GM23338 (cell line): ENCODE results near the gene PTP4A1. TPM values are rescaled to one million over a fixed set of nuclear protein-coding genes. Genes with fewer than 3 reads are reported as not detected.

ENCODE experiments used
- ATAC-seq: fragments of 200-7000 bp; cut with Tn5 transposase; 3 replicates; pipeline ENCODE4 v1.9.1; 2020
- DNase-seq: peaks from one replicate; pipeline ENCODE4 v3.0.0-alpha.2; 2015; ENCODE audit warnings: low spot score
- H2AFZ ChIP-seq: fragments of 200-600 bp; sonication (generic); 2 replicates; pipeline ENCODE4 v1.8.0; 2016; ENCODE audit warnings: antibody characterized with exemption, mild to moderate bottlenecking, moderate library complexity
- H3F3A ChIP-seq: fragments of 200-600 bp; sonication (generic); replicated peaks from 2 replicates; pipeline ENCODE4 v1.8.0; 2017; ENCODE audit warnings: antibody characterized with exemption, mixed run types, low read depth
- H3K27ac ChIP-seq: fragments of 200-600 bp; sonication (generic); 2 replicates; pipeline ENCODE4 v1.6.1; 2016; ENCODE audit warnings: low read depth
- H3K27me3 ChIP-seq: fragments of 200-600 bp; sonication (generic); 2 replicates; pipeline ENCODE4 v1.8.0; 2016; ENCODE audit warnings: mild to moderate bottlenecking, mixed run types, moderate library complexity; ENCODE audit not compliant: insufficient read depth
- H3K36me3 ChIP-seq: fragments of 200-600 bp; sonication (generic); 2 replicates; pipeline ENCODE4 v1.8.0; 2016; ENCODE audit warnings: mild to moderate bottlenecking; ENCODE audit not compliant: insufficient read depth
- H3K4me1 ChIP-seq: fragments of 200-600 bp; sonication (generic); 2 replicates; pipeline ENCODE4 v1.8.0; 2016; ENCODE audit warnings: mild to moderate bottlenecking, moderate library complexity; ENCODE audit not compliant: insufficient read depth
- H3K4me2 ChIP-seq: fragments of 200-600 bp; sonication (generic); 2 replicates; pipeline ENCODE4 v1.7.1; 2017; ENCODE audit warnings: mixed run types
- H3K4me3 ChIP-seq: fragments of 200-600 bp; sonication (generic); 2 replicates; pipeline ENCODE4 v1.6.1; 2016; ENCODE audit warnings: mixed run types
- H3K79me2 ChIP-seq: fragments of 200-600 bp; sonication (generic); replicated peaks from 2 replicates; pipeline ENCODE4 v1.8.0; 2017; ENCODE audit warnings: mild to moderate bottlenecking; ENCODE audit not compliant: insufficient read depth
- H3K9me2 ChIP-seq: fragments of 200-600 bp; sonication (generic); 2 replicates; pipeline ENCODE4 v1.8.0; 2017; ENCODE audit not compliant: insufficient read depth
- H4K20me1 ChIP-seq: fragments of 200-600 bp; sonication (generic); replicated peaks from 2 replicates; pipeline ENCODE4 v1.8.0; 2017; ENCODE audit warnings: mild to moderate bottlenecking; ENCODE audit not compliant: insufficient read depth
- H3K27ac Mint-ChIP-seq: 2 replicates; pipeline ENCODE4 v1.8.0; 2020; ENCODE audit warnings: inconsistent platforms, mild to moderate bottlenecking, moderate library complexity, mixed read lengths
- H3K27me3 Mint-ChIP-seq: 3 replicates; pipeline ENCODE4 v1.8.0; 2022; ENCODE audit warnings: low read depth, mild to moderate bottlenecking, moderate library complexity, mixed read lengths, inconsistent platforms; ENCODE audit not compliant: insufficient read depth, poor library complexity
- H3K36me3 Mint-ChIP-seq: 3 replicates; pipeline ENCODE4 v1.8.0; 2021; ENCODE audit warnings: low read depth, mild to moderate bottlenecking, inconsistent platforms, moderate library complexity, mixed read lengths
- H3K4me1 Mint-ChIP-seq: 3 replicates; pipeline ENCODE4 v1.8.0; 2020; ENCODE audit warnings: mild to moderate bottlenecking, inconsistent platforms, mixed read lengths
- H3K4me3 Mint-ChIP-seq: 3 replicates; pipeline ENCODE4 v1.8.0; 2021; ENCODE audit warnings: moderate library complexity, mild to moderate bottlenecking, inconsistent platforms, mixed read lengths
- H3K9me3 Mint-ChIP-seq: 3 replicates; pipeline ENCODE4 v1.8.0; 2020; ENCODE audit warnings: moderate library complexity, mild to moderate bottlenecking, inconsistent platforms, mixed read lengths
- CREB1 ChIP-seq: fragments of 250-450 bp; sonication (Bioruptor Pico); IDR thresholded peaks from 2 replicates; pipeline ENCODE4 v1.5.0; 2020; ENCODE audit warnings: low read depth, mild to moderate bottlenecking, moderate library complexity
- EZH2 ChIP-seq: fragments of 200-600 bp; sonication (generic); IDR thresholded peaks from one replicate; pipeline ENCODE4 v1.8.0; 2017; ENCODE audit warnings: antibody characterized with exemption, mild to moderate bottlenecking, low read depth; ENCODE audit not compliant: unreplicated experiment
- EZH2phosphoT487 ChIP-seq: fragments of 200-600 bp; sonication (generic); IDR thresholded peaks from one replicate; pipeline ENCODE4 v1.8.1; 2018; ENCODE audit warnings: antibody characterized with exemption; ENCODE audit not compliant: unreplicated experiment
- JUNB ChIP-seq: IDR thresholded peaks from one replicate; pipeline ENCODE4 v1.6.1; 2016; ENCODE audit warnings: antibody characterized with exemption; ENCODE audit not compliant: unreplicated experiment
- NANOG ChIP-seq: IDR thresholded peaks from 2 replicates; pipeline ENCODE4 v1.6.1; 2016; ENCODE audit warnings: antibody characterized with exemption, borderline replicate concordance
- POLR2AphosphoS5 ChIP-seq: IDR thresholded peaks from 2 replicates; pipeline ENCODE4 v1.6.1; 2016; ENCODE audit warnings: antibody characterized with exemption, low read depth
- STAT1 ChIP-seq: IDR thresholded peaks from one replicate; pipeline ENCODE4 v1.6.1; 2016; ENCODE audit warnings: antibody characterized with exemption; ENCODE audit not compliant: unreplicated experiment
- ZNF114 ChIP-seq: fragments of 250-450 bp; sonication (Bioruptor Pico); IDR thresholded peaks from 2 replicates; pipeline ENCODE4 v1.5.0; 2020; ENCODE audit warnings: mild to moderate bottlenecking, moderate library complexity
- ZNF331 ChIP-seq: fragments of 250-450 bp; sonication (Bioruptor Pico); IDR thresholded peaks from 2 replicates; pipeline ENCODE4 v1.5.0; 2020; ENCODE audit warnings: low read depth, mild to moderate bottlenecking, moderate library complexity
- polyA plus RNA-seq: library from polyadenylated mRNA; unstranded; fragments of >200 nt; fragmentation: Nextera tagmentation; extraction: Ambion mirVana; gene quantifications from 2 replicates; pipeline ENCODE4 v1.2.1, GENCODE V29; 2016
- total RNA-seq: library from RNA; depleted of rRNA; stranded (reverse); fragments of >200 nt; shearing (Covaris generic); gene quantifications from 2 replicates; pipeline ENCODE4 v1.2.3, GENCODE V29; 2014
- TF ChIP-seq, protein P1 (sequence below): fragments of 250-450 bp; sonication (Bioruptor Pico); IDR thresholded peaks from 2 replicates; pipeline ENCODE4 v1.5.0; 2020; ENCODE audit warnings: mild to moderate bottlenecking, moderate library complexity
- TF ChIP-seq, protein P2 (sequence below), 2 experiments: fragments of 200-600 bp in 1 of 2; sonication (generic) in 1 of 2; conservative IDR thresholded peaks; 2 replicates each; pipeline versions ENCODE4 v1.5.1 to v1.6.1; 2016 to 2017; ENCODE audit warnings: antibody characterized with exemption in 2 of 2, low read depth in 2 of 2, mild to moderate bottlenecking in 2 of 2, moderate library complexity in 1 of 2
- TF ChIP-seq, protein P3 (sequence below): IDR thresholded peaks from one replicate; pipeline ENCODE4 v1.6.1; 2018; ENCODE audit warnings: antibody characterized with exemption; ENCODE audit not compliant: unreplicated experiment
- TF ChIP-seq, protein P4 (sequence below): IDR thresholded peaks from 2 replicates; pipeline ENCODE4 v1.6.1; 2016; ENCODE audit warnings: antibody characterized with exemption

The PTP4A1 gene
- total and polyA plus RNA-seq, 2 experiments from 2014 or later = 99.0 to 102 TPM

GRCh38 chr6:63615590-63615989, 43.3 kb downstream of the PTP4A1 start:
- no peaks in the 10 kb centered on the region for H3K9me2 ChIP-seq
- H3K36me3 ChIP-seq = no peaks in the 10 kb centered on the region
- ATAC-seq (no peak), DNase-seq (no peak)
- Mint-ChIP-seq H3K27me3 (no peaks in the 10 kb centered on the region), H3K9me3 (no peaks in the 10 kb centered on the region; the same call in 2 of the 3 replicates), H3K4me3 (no peak overlapping the region), H3K36me3 (no peaks in the 10 kb centered on the region), H3K4me1 (no peaks in the 10 kb centered on the region), H3K27ac (no peak overlapping the region)
- H3K4me3 ChIP-seq = no peak overlapping the region
- TF ChIP-seq, protein P1, sequence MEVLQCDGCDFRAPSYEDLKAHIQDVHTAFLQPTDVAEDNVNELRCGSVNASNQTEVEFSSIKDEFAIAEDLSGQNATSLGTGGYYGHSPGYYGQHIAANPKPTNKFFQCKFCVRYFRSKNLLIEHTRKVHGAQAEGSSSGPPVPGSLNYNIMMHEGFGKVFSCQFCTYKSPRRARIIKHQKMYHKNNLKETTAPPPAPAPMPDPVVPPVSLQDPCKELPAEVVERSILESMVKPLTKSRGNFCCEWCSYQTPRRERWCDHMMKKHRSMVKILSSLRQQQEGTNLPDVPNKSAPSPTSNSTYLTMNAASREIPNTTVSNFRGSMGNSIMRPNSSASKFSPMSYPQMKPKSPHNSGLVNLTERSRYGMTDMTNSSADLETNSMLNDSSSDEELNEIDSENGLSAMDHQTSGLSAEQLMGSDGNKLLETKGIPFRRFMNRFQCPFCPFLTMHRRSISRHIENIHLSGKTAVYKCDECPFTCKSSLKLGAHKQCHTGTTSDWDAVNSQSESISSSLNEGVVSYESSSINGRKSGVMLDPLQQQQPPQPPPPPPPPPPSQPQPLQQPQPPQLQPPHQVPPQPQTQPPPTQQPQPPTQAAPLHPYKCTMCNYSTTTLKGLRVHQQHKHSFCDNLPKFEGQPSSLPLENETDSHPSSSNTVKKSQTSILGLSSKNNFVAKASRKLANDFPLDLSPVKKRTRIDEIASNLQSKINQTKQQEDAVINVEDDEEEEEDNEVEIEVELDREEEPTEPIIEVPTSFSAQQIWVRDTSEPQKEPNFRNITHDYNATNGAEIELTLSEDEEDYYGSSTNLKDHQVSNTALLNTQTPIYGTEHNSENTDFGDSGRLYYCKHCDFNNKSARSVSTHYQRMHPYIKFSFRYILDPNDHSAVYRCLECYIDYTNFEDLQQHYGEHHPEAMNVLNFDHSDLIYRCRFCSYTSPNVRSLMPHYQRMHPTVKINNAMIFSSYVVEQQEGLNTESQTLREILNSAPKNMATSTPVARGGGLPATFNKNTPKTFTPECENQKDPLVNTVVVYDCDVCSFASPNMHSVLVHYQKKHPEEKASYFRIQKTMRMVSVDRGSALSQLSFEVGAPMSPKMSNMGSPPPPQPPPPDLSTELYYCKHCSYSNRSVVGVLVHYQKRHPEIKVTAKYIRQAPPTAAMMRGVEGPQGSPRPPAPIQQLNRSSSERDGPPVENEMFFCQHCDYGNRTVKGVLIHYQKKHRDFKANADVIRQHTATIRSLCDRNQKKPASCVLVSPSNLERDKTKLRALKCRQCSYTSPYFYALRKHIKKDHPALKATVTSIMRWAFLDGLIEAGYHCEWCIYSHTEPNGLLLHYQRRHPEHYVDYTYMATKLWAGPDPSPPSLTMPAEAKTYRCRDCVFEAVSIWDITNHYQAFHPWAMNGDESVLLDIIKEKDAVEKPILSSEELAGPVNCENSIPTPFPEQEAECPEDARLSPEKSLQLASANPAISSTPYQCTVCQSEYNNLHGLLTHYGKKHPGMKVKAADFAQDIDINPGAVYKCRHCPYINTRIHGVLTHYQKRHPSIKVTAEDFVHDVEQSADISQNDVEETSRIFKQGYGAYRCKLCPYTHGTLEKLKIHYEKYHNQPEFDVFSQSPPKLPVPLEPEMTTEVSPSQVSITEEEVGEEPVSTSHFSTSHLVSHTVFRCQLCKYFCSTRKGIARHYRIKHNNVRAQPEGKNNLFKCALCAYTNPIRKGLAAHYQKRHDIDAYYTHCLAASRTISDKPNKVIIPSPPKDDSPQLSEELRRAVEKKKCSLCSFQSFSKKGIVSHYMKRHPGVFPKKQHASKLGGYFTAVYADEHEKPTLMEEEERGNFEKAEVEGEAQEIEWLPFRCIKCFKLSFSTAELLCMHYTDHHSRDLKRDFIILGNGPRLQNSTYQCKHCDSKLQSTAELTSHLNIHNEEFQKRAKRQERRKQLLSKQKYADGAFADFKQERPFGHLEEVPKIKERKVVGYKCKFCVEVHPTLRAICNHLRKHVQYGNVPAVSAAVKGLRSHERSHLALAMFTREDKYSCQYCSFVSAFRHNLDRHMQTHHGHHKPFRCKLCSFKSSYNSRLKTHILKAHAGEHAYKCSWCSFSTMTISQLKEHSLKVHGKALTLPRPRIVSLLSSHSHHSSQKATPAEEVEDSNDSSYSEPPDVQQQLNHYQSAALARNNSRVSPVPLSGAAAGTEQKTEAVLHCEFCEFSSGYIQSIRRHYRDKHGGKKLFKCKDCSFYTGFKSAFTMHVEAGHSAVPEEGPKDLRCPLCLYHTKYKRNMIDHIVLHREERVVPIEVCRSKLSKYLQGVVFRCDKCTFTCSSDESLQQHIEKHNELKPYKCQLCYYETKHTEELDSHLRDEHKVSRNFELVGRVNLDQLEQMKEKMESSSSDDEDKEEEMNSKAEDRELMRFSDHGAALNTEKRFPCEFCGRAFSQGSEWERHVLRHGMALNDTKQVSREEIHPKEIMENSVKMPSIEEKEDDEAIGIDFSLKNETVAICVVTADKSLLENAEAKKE (CRISPR knock-in tag) = no peak
- TF ChIP-seq, protein P2, sequence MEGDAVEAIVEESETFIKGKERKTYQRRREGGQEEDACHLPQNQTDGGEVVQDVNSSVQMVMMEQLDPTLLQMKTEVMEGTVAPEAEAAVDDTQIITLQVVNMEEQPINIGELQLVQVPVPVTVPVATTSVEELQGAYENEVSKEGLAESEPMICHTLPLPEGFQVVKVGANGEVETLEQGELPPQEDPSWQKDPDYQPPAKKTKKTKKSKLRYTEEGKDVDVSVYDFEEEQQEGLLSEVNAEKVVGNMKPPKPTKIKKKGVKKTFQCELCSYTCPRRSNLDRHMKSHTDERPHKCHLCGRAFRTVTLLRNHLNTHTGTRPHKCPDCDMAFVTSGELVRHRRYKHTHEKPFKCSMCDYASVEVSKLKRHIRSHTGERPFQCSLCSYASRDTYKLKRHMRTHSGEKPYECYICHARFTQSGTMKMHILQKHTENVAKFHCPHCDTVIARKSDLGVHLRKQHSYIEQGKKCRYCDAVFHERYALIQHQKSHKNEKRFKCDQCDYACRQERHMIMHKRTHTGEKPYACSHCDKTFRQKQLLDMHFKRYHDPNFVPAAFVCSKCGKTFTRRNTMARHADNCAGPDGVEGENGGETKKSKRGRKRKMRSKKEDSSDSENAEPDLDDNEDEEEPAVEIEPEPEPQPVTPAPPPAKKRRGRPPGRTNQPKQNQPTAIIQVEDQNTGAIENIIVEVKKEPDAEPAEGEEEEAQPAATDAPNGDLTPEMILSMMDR (conservative IDR thresholded peaks at IDR 0.05; ENCODE audit: low read depth in 2 of 2) = no peak
- TF ChIP-seq NANOG (no peak), POLR2AphosphoS5 (no peak), JUNB (no peak), EZH2 (no peak), ZNF331 (CRISPR knock-in tag) (no peak), EZH2phosphoT487 (no peak), ZNF114 (CRISPR knock-in tag) (no peak), CREB1 (CRISPR knock-in tag) (no peak), STAT1 (no peak)
- TF ChIP-seq, protein P3, sequence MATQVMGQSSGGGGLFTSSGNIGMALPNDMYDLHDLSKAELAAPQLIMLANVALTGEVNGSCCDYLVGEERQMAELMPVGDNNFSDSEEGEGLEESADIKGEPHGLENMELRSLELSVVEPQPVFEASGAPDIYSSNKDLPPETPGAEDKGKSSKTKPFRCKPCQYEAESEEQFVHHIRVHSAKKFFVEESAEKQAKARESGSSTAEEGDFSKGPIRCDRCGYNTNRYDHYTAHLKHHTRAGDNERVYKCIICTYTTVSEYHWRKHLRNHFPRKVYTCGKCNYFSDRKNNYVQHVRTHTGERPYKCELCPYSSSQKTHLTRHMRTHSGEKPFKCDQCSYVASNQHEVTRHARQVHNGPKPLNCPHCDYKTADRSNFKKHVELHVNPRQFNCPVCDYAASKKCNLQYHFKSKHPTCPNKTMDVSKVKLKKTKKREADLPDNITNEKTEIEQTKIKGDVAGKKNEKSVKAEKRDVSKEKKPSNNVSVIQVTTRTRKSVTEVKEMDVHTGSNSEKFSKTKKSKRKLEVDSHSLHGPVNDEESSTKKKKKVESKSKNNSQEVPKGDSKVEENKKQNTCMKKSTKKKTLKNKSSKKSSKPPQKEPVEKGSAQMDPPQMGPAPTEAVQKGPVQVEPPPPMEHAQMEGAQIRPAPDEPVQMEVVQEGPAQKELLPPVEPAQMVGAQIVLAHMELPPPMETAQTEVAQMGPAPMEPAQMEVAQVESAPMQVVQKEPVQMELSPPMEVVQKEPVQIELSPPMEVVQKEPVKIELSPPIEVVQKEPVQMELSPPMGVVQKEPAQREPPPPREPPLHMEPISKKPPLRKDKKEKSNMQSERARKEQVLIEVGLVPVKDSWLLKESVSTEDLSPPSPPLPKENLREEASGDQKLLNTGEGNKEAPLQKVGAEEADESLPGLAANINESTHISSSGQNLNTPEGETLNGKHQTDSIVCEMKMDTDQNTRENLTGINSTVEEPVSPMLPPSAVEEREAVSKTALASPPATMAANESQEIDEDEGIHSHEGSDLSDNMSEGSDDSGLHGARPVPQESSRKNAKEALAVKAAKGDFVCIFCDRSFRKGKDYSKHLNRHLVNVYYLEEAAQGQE = no peak
- TF ChIP-seq, protein P4, sequence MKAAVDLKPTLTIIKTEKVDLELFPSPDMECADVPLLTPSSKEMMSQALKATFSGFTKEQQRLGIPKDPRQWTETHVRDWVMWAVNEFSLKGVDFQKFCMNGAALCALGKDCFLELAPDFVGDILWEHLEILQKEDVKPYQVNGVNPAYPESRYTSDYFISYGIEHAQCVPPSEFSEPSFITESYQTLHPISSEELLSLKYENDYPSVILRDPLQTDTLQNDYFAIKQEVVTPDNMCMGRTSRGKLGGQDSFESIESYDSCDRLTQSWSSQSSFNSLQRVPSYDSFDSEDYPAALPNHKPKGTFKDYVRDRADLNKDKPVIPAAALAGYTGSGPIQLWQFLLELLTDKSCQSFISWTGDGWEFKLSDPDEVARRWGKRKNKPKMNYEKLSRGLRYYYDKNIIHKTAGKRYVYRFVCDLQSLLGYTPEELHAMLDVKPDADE = no peak
- H3K4me2 ChIP-seq = no peak overlapping the region
- no peaks in the 10 kb centered on the region for H3K4me1 ChIP-seq
- H4K20me1 ChIP-seq = no peaks in the 10 kb centered on the region
- H3K79me2 ChIP-seq = no peaks in the 10 kb centered on the region
- no peaks in the 10 kb centered on the region for H3F3A ChIP-seq
- H3K27me3 ChIP-seq = no peaks in the 10 kb centered on the region
- H2AFZ ChIP-seq = no peak overlapping the region
- H3K27ac ChIP-seq = no peak overlapping the region
